CD14-positive monocyte (primary cell): ENCODE results near the gene FKBP5. TPM values are rescaled to one million over a fixed set of nuclear protein-coding genes. Genes with fewer than 3 reads are reported as not detected.

ENCODE experiments used
- DNase-seq, 3 donors: peaks; one replicate each; pipeline ENCODE4 v3.0.0-alpha.2; 2011 to 2022
- H2AFZ ChIP-seq: 2 replicates; pipeline ENCODE4 v1.6.0; 2012; ENCODE audit warnings: mild to moderate bottlenecking, low read depth, low read length, inconsistent platforms; ENCODE audit not compliant: insufficient read depth, poor library complexity, severe bottlenecking
- H3K27ac ChIP-seq, 2 donors: 1 replicate in 1 of 2; 2 replicates in 1 of 2; pipeline ENCODE4 v1.5.1; 2012 to 2013; ENCODE audit warnings: low read length in 2 of 2, control low read depth in 1 of 2, inconsistent platforms in 1 of 2, low read depth in 1 of 2, mild to moderate bottlenecking in 1 of 2
- H3K27me3 ChIP-seq, 2 donors: one replicate each; pipeline versions ENCODE4 v1.6.0 to v1.6.1; 2011 to 2013; ENCODE audit warnings: low read length in 2 of 2; ENCODE audit not compliant: control insufficient read depth in 2 of 2, insufficient read depth in 2 of 2
- H3K36me3 ChIP-seq, 2 donors: replicated peaks in 1 of 2; 1 replicate in 1 of 2; 2 replicates in 1 of 2; pipeline versions ENCODE4 v1.5.1 to v1.6.1; 2012 to 2013; ENCODE audit warnings: low read length in 2 of 2, control low read depth in 1 of 2, inconsistent platforms in 1 of 2, mild to moderate bottlenecking in 1 of 2; ENCODE audit not compliant: insufficient read depth in 2 of 2, control insufficient read depth in 1 of 2
- H3K4me1 ChIP-seq, 2 donors: 1 replicate in 1 of 2; 2 replicates in 1 of 2; pipeline versions ENCODE4 v1.5.1 to v1.6.1; 2012 to 2013; ENCODE audit warnings: low read length in 2 of 2, control low read depth in 1 of 2, inconsistent platforms in 1 of 2, mild to moderate bottlenecking in 1 of 2, moderate library complexity in 1 of 2; ENCODE audit not compliant: insufficient read depth in 2 of 2, control insufficient read depth in 1 of 2
- H3K4me2 ChIP-seq: replicated peaks from 2 replicates; pipeline ENCODE3; 2012; ENCODE audit warnings: low read length, moderate library complexity, mild to moderate bottlenecking; ENCODE audit not compliant: poor library complexity, severe bottlenecking; ENCODE audit errors: extremely low read depth
- H3K4me3 ChIP-seq, 3 experiments: fragments of 200-600 bp in 1 of 3; sonication (generic) in 1 of 3; replicated peaks in 1 of 3; 1 replicate in 2 of 3; 2 replicates in 1 of 3; pipeline ENCODE4 v1.5.1; 2011 to 2013; ENCODE audit warnings: low read length in 3 of 3, mild to moderate bottlenecking in 3 of 3, control low read depth in 2 of 3, low read depth in 2 of 3, inconsistent platforms in 1 of 3, moderate library complexity in 1 of 3
- H3K79me2 ChIP-seq: 2 replicates; pipeline ENCODE4 v1.6.0; 2012; ENCODE audit warnings: mild to moderate bottlenecking, control low read depth, inconsistent platforms, low read length, moderate library complexity; ENCODE audit not compliant: insufficient read depth
- H3K9ac ChIP-seq: 2 replicates; pipeline ENCODE4 v1.6.0; 2017; ENCODE audit warnings: low read length, mild to moderate bottlenecking; ENCODE audit not compliant: insufficient read depth, poor library complexity, severe bottlenecking
- H3K9me3 ChIP-seq, 2 donors: replicated peaks in 1 of 2; 1 replicate in 1 of 2; 2 replicates in 1 of 2; pipeline versions ENCODE4 v1.5.1 to v1.6.1; 2012 to 2013; ENCODE audit warnings: low read length in 2 of 2, control low read depth in 1 of 2; ENCODE audit not compliant: control insufficient read depth in 1 of 2, insufficient read depth in 1 of 2
- H4K20me1 ChIP-seq: 2 replicates; pipeline ENCODE4 v1.6.0; 2012; ENCODE audit warnings: mild to moderate bottlenecking, low read length, control low read depth, moderate library complexity; ENCODE audit not compliant: insufficient read depth
- H3K27ac Mint-ChIP-seq, 7 donors: one replicate each; pipeline ENCODE4 v1.8.0; 2020; ENCODE audit warnings: mild to moderate bottlenecking in 7 of 7, mixed read lengths in 7 of 7, moderate library complexity in 6 of 7, inconsistent platforms in 2 of 7
- H3K27me3 Mint-ChIP-seq, 3 donors: one replicate each; pipeline ENCODE4 v1.8.0; 2021 to 2022; ENCODE audit warnings: low read depth in 3 of 3, mild to moderate bottlenecking in 3 of 3, mixed read lengths in 3 of 3, moderate library complexity in 3 of 3, inconsistent platforms in 1 of 3
- H3K36me3 Mint-ChIP-seq, 2 donors: one replicate each; pipeline ENCODE4 v1.8.0; 2020; ENCODE audit warnings: mixed read lengths in 2 of 2, inconsistent platforms in 1 of 2, mild to moderate bottlenecking in 1 of 2
- H3K4me1 Mint-ChIP-seq: one replicate; pipeline ENCODE4 v1.8.0; 2020; ENCODE audit warnings: mild to moderate bottlenecking, mixed read lengths
- H3K4me3 Mint-ChIP-seq, 2 donors: one replicate each; pipeline ENCODE4 v1.8.0; 2020; ENCODE audit warnings: mild to moderate bottlenecking in 2 of 2, mixed read lengths in 2 of 2, moderate library complexity in 1 of 2
- H3K9me3 Mint-ChIP-seq, 7 donors: one replicate each; pipeline ENCODE4 v1.8.0; 2020 to 2022; ENCODE audit warnings: mixed read lengths in 7 of 7, mild to moderate bottlenecking in 6 of 7, moderate library complexity in 6 of 7, inconsistent platforms in 2 of 7
- CTCF ChIP-seq: fragments of 200-600 bp; IDR thresholded peaks from one replicate; pipeline ENCODE4 v1.8.0; 2022; ENCODE audit warnings: antibody characterized with exemption, mild to moderate bottlenecking
- WGBS: methylation state at CpG from one replicate; pipeline ENCODE4 v1.1.5; 2013; ENCODE audit warnings: missing lambda C conversion rate; ENCODE audit not compliant: insufficient coverage; 5-methylcytosine and 5-hydroxymethylcytosine counted together
- intact Hi-C, 2 donors: fragments of 100-400 bp; cut with micrococcal nuclease; formaldehyde crosslinking; loops; one replicate each; pipeline versions ENCODE4 v1.15.0 to v1.15.1; 2023
- polyA plus RNA-seq, 3 donors: library from polyadenylated mRNA; depleted of rRNA in 1 of 3; unstranded in 2 of 3; stranded (reverse) in 1 of 3; fragments of 300-500 nt in 2 of 3; fragments of >200 nt in 1 of 3; fragmentation: Illumina TruSeq in 2 of 3; gene quantifications; 1 replicate in 2 of 3; 2 replicates in 1 of 3; pipeline ENCODE4 v1.2.3, GENCODE V29; 2012 to 2021

FKBP5 gene
- polyA plus RNA-seq, 3 donors = 20.2 to 58.5 (median 56.9) TPM

- no peaks in the 10 kb centered on the region for H3K27me3 ChIP-seq
- intact Hi-C loops = no loop called here
- Mint-ChIP-seq H3K27ac (no peak overlapping the region), H3K27me3 (peaks cover 3 to 5% (median 4%) of the 10 kb centered on the region in 3 donors), H3K36me3 (no peaks in the 10 kb centered on the region), H3K4me3 (no peak overlapping the region), H3K9me3 (peaks cover 0 to 3% (median 0%) of the 10 kb centered on the region in 7 donors), H3K4me1 (peaks cover 5% of the 10 kb centered on the region)
- H3K4me1 ChIP-seq = peaks cover 0 to 4% of the 10 kb centered on the region in 2 donors
- TF ChIP-seq CTCF = no peak
- no peak overlapping the region for H2AFZ ChIP-seq
- H3K9me3 ChIP-seq = no peaks in the 10 kb centered on the region
- H4K20me1 ChIP-seq = no peaks in the 10 kb centered on the region
- WGBS = 46% methylated on average over 3 of the region's 6 CpGs
- peak in 2 of 3 donors; percentile 7 to 23 for DNase-seq
- H3K4me3 ChIP-seq = no peak overlapping the region
- no peak overlapping the region for H3K4me2 ChIP-seq
- H3K9ac ChIP-seq = no peak overlapping the region
- no peaks in the 10 kb centered on the region for H3K36me3 ChIP-seq
- H3K27ac ChIP-seq = no peak overlapping the region
- no peaks in the 10 kb centered on the region for H3K79me2 ChIP-seq
Measured at GRCh38 chr6:35557239-35557638, 131.5 kb downstream of the FKBP5 start.

- Histone ChIP-seq H3K36me3 (no peaks in the 10 kb centered on the region), H3K9ac (no peak overlapping the region), H3K9me3 (peaks cover 0 to 11% of the 10 kb centered on the region in 2 donors), H3K4me3 (no peak overlapping the region), H3K4me2 (no peak overlapping the region), H3K4me1 (peaks cover 0 to 4% of the 10 kb centered on the region in 2 donors), H4K20me1 (no peaks in the 10 kb centered on the region), H2AFZ (no peak overlapping the region), H3K79me2 (no peaks in the 10 kb centered on the region), H3K27ac (no peak overlapping the region), H3K27me3 (no peaks in the 10 kb centered on the region)
- intact Hi-C loops = no loop called here
- TF ChIP-seq CTCF = no peak
- Mint-ChIP-seq H3K36me3 (no peaks in the 10 kb centered on the region), H3K9me3 (peaks cover 5 to 21% (median 16%) of the 10 kb centered on the region in 7 donors), H3K4me3 (no peak overlapping the region), H3K4me1 (peaks cover 5% of the 10 kb centered on the region), H3K27ac (no peak overlapping the region), H3K27me3 (peaks cover 2 to 9% (median 3%) of the 10 kb centered on the region in 3 donors)
- WGBS = 100% methylated on average over 1 of the region's 4 CpGs
- DNase-seq = no peak
Measured at GRCh38 chr6:35554811-35555210, 133.9 kb downstream of the FKBP5 start.
